Jurkat, Clone E6-1 (cell line): ENCODE data around the gene CALN1.
A peak's percentile ranks its signal among the peaks of the same experiment; 100 is the strongest.
"Not testable (repeated sequence)": the region's sequence is repeated elsewhere in the genome, so short reads cannot be mapped to it uniquely, and the experiment has no call there.

Experiments used
- DNase-seq: peaks from one replicate; pipeline ENCODE4 v3.0.0-alpha.2; 2011; ENCODE audit warnings: low read depth, low spot score
- H3K4me3 ChIP-seq: 2 replicates; pipeline ENCODE4 v1.5.1; 2011; ENCODE audit warnings: mild to moderate bottlenecking, low read length, control low read depth, moderate library complexity

The CALN1 gene

GRCh38 chr7:71976645-71977044 is 435.5 kb downstream of the CALN1 start:
- DNase-seq: no peak
- no peak overlapping the region for H3K4me3 ChIP-seq

GRCh38 chr7:71974611-71975010 is 437.5 kb downstream of the CALN1 start:
- H3K4me3 ChIP-seq: no peak overlapping the region
- no peak for DNase-seq

GRCh38 chr7:71972534-71972933 is 439.6 kb downstream of the CALN1 start:
- H3K4me3 ChIP-seq: no peak overlapping the region
- no peak for DNase-seq

GRCh38 chr7:71970725-71971124 is 441.4 kb downstream of the CALN1 start:
- no peak for DNase-seq
- H3K4me3 ChIP-seq: no peak overlapping the region

DNA sequence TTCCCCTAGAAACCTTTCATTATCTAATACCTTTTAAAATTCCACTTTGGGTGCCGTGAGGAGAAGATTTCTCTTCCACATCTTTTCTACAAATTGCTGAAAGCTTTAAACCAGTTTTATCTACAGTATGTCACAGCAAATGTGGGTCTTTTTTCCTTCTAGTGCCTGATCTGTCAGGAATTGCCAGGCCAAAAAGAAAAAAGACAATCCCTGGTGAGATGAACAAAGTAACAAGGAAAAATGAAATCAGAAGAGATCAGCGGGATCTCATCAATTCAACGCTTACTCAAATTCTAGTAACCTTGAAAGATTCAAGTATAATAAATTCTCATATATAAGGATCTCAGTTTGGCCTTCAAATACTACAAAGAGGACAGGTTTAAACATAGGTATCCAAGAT is 449.5 kb downstream of the CALN1 start:
- DNase-seq: no peak
- H3K4me3 ChIP-seq: no peak overlapping the region

DNA sequence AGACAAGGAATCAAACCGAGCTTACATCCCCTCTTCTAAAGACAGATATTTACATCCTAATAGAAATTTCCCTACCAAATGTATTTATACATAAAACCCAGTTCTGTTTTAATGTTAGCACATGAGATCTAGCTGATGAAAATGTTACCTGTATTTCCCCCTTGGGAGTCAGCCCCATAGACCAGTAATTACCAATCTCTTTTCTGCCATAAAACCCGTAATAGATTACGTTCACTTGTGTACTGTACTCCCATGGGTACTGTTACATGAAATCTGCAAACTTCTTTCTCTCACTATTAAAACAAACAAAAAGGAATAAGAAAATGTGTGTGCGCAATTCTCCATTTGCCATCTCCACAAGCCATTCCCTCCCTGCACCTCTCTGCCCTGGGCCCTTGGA is 450.9 kb downstream of the CALN1 start:
- no peak for DNase-seq
- no peak overlapping the region for H3K4me3 ChIP-seq

GRCh38 chr7:71942115-71942514 is 470.0 kb downstream of the CALN1 start:
- no peak for DNase-seq
- no peak overlapping the region for H3K4me3 ChIP-seq

DNA sequence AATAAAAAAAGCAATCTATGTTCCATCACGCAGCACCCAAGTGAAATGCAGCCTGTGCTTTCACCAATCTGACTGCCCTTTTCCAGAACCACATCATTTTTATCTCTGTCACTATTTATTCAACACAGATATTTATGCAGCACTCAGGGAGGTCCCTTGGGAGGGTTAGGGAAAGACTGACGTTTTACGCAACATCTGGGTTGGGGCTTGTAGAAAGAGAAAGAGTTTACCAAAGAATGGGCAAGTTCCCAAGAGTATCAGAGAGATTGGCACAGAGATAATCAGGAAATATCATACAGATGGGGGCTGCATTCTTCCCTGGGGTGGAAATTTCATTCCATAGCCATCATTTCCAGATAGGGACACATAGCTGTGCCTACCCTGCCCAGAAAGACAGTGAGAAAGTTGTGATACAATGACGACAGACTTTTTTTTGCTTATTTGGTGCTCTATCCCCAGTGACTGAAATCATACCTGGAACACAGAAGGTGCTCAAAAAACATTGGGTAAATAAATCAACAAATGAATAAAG is 474.2 kb downstream of the CALN1 start:
- DNase-seq: no peak
- H3K4me3 ChIP-seq: no peak overlapping the region

- no peak for DNase-seq
These were observed 476.5 kb downstream of the CALN1 start for GRCh38 chr7:71935674-71936073.

GRCh38 chr7:71933426-71933825 is 478.7 kb downstream of the CALN1 start:
- no peak overlapping the region for H3K4me3 ChIP-seq
- DNase-seq: no peak

More at GRCh38 chr7:71935674-71936073, 476.5 kb downstream of the CALN1 start:
- H3K4me3 ChIP-seq: no peak overlapping the region

DNA sequence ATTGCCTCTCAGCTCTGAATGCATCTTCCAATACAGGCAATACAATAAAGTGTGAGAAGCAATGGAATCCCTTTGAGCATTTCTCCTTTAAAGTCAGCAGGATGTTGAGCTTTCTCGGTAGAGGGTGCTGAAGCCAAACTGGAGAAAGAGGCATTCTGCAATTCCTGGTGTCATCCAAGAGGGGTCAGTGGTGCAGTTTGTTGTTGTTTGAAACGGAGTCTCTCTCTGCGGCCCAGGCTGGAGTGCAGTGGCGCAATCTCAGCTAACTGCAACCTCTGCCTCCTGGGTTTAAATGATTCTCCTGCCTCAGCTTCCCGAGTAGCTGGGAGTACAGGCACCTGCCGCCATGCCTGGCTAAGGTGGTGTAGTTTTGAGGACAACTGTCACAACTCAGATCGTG is 486.5 kb downstream of the CALN1 start:
- no peak for DNase-seq

DNA sequence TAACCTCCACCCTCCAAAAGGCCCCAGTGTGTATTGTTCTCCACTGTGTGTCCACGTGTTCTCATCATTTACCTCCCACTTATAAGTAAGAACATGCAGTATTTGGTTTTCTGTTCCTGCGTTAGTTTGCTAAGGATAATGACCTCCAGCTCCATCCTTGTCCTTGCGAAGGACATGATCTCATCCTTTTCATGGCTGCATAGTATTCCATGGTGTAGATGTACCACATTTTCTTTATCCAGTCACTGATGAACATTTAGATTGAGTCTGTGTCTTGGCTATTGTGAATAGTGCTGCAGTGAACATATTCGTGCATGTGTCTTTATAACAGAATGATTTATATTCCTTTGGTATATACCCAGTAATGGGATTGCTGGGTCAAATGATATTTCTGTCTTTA is 497.9 kb downstream of the CALN1 start:
- H3K4me3 ChIP-seq: not testable (repeated sequence)

More for the DNA sequence above, 486.5 kb downstream of the CALN1 start:
- H3K4me3 ChIP-seq: no peak overlapping the region

GRCh38 chr7:71912476-71912875 is 499.7 kb downstream of the CALN1 start:
- no peak for DNase-seq

More for the DNA sequence above, 497.9 kb downstream of the CALN1 start:
- not testable (repeated sequence) for DNase-seq

GRCh38 chr7:71911051-71911450 is 501.1 kb downstream of the CALN1 start:
- H3K4me3 ChIP-seq: no peak overlapping the region
- DNase-seq: no peak

More at GRCh38 chr7:71912476-71912875, 499.7 kb downstream of the CALN1 start:
- no peak overlapping the region for H3K4me3 ChIP-seq

GRCh38 chr7:71905821-71906220 is 506.3 kb downstream of the CALN1 start:
- no peak overlapping the region for H3K4me3 ChIP-seq
- no peak for DNase-seq

GRCh38 chr7:71904484-71904883 is 507.7 kb downstream of the CALN1 start:
- no peak overlapping the region for H3K4me3 ChIP-seq
- no peak for DNase-seq

DNA sequence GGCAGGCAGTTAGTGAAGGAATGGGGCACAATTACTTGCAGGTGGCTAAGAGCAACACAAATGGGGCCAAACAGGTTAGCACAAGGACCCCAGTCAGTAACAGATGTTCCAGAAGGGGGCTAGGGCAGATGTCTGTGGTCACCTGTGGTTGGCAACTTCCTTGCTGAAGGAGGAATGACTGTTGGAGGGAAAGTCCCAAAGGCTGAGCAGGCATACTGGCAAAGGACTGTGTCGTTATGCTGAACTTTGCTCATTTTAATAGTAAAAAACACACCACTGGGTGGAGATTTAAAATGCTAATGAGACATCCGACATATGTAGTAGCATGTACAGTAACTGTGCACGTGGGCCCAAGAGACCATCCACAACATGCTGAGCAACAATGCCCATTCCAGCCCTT is 511.6 kb downstream of the CALN1 start:
- H3K4me3 ChIP-seq: no peak overlapping the region
- peak; percentile 0 for DNase-seq

- no peak for DNase-seq
- no peak overlapping the region for H3K4me3 ChIP-seq
These were observed 515.6 kb downstream of the CALN1 start for GRCh38 chr7:71896535-71896934.

GRCh38 chr7:71886046-71886445 is 526.1 kb downstream of the CALN1 start:
- DNase-seq: no peak

GRCh38 chr7:71885487-71885886 is 526.7 kb downstream of the CALN1 start:
- no peak for DNase-seq
- H3K4me3 ChIP-seq: no peak overlapping the region

More at GRCh38 chr7:71886046-71886445, 526.1 kb downstream of the CALN1 start:
- no peak overlapping the region for H3K4me3 ChIP-seq

- DNase-seq: no peak
- no peak overlapping the region for H3K4me3 ChIP-seq
These were observed 528.7 kb downstream of the CALN1 start for GRCh38 chr7:71883415-71883814.

- no peak overlapping the region for H3K4me3 ChIP-seq
- DNase-seq: no peak
These were observed 540.7 kb downstream of the CALN1 start for GRCh38 chr7:71871446-71871845.
